Activated gamma-delta T cell treated with anti-CD3 and anti-CD28 coated beads, Interleukin-2, amount 50 U/mL, for 16 hours (primary cell): ENCODE data around the gene ATXN1.
"Not testable (repeated sequence)": the region's sequence is repeated elsewhere in the genome, so short reads cannot be mapped to it uniquely, and the experiment has no call there.

Experiments
- DNase-seq: peaks from one replicate; pipeline ENCODE4 v3.0.0-alpha.2; 2020; ENCODE audit warnings: low read depth

Gene ATXN1

GRCh38 chr6:16615215-16615614 is 146.0 kb downstream of the ATXN1 start:
- not testable (repeated sequence) for DNase-seq

DNA sequence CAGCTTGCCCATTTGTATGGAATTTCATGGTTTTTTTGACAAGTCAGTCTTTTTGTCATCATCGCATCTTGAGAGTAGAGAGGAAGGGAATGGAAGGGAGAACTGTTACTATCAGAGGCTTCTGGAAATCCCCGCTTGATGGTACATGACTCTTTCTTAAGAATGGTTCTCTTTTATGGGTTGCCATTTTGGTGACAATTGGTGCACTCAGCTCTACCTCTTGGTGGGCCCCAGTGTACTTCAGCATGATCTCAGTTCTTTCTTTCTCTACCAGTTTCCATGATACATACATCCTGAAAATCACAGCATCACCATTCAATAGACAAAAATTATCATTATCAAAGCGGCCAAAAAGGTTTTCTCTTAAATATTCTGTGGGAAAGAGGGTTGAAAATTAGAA is 147.1 kb downstream of the ATXN1 start:
- not testable (repeated sequence) for DNase-seq

DNA sequence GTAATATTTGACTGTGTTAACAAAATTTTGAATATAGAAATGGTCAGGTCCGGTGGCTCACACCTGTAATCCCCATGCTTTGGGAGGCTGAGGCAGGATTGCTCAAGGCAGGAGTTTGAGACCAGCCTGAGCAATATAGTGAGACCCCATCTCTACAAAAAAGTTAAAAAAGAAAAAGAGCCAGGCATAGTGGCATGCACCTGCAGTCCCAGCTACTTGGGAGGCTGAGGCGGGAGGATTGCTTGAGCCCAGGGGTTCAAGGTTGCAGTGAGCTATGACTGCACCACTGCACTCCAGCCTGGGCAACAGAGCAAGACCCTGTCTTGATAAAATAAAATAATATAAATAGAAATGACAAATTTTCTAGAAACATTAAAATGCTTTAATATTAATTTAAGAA is 147.8 kb downstream of the ATXN1 start:
- DNase-seq = not testable (repeated sequence)

DNA sequence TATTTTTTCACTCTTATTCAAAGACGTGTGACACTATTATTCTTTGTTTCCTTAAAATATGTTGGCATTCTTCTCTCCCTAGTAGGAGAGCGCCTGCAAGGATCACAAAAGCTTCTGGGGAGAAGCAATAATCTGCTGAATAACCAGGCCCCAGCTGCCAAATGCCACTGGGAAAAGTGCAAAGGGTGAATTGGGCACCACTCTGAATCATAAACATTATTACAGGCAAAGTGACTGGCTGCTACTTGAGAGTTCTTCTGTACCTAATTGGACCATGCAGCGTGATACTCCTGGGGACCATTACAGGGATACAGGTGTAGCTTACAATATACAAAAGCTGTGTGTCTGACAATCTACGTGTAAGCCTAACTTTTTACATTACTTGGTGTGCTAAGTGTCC is 152.8 kb downstream of the ATXN1 start:
- no peak for DNase-seq

GRCh38 chr6:16602035-16602434 is 159.2 kb downstream of the ATXN1 start:
- no peak for DNase-seq

DNA sequence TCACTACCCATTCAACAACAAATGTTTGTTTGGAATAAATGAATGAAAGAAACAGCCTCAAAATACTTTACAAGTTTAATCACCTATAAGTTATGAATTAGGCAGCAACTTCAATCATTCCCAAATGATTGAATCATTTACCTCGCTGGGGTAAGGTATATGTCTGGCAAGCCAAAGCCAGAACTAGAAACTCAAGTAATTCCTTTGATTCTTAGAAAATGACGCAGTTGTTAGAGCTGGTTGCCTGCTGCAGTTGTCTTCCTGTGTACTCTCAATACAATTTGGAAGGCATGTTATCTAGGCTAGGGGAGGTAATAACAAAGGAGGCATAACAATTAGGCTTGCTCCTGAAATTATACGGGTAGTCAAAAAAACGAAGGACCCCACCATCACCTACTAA is 160.6 kb downstream of the ATXN1 start:
- DNase-seq = no peak

- no peak for DNase-seq
These were observed 161.2 kb downstream of the ATXN1 start for GRCh38 chr6:16600026-16600425.

DNA sequence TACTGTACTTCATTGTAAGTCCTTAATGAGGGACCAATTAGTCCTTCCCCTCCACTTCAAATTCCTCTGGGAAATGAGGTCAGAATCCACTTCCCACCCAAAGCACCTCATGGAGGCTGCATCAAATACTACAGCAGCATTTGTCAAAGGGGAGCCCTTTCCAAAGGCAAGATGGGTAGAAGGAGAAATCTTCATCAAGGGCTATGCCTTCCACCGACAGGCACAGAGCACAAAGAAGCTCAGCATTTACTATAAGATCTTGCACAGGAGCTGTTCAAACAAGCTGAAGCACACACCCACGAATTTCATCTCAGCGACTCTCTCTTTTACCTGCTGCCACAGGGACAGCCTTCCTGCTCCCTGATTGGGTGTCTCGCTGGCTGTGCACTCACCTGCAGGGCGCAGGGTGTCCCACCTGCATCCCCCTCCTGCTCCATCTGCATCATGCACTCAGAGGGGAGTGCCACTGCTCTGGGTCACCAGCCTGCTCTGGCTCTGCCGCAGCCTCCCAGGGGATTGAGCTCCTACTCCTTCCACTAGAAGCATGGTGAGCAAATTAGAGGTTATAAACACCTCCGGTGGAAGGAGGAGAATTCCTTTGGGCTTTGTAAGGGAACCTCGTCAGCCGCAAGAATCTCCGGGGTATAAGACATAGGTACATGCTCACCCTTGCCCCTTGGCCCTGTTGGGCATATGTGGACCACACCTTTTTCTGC is 164.5 kb downstream of the ATXN1 start:
- DNase-seq = no peak

GRCh38 chr6:16595514-16596120 is 165.6 kb downstream of the ATXN1 start:
- DNase-seq = no peak

- no peak for DNase-seq
These were observed 166.4 kb downstream of the ATXN1 start for GRCh38 chr6:16594849-16595248.

GRCh38 chr6:16592223-16592911 is 168.9 kb downstream of the ATXN1 start:
- DNase-seq = no peak

- no peak for DNase-seq
These were observed 169.7 kb downstream of the ATXN1 start for GRCh38 chr6:16591396-16592222.

GRCh38 chr6:16585805-16586204 is 175.5 kb downstream of the ATXN1 start:
- DNase-seq = no peak

- DNase-seq = no peak
These were observed 178.0 kb downstream of the ATXN1 start for GRCh38 chr6:16583144-16583762.

DNA sequence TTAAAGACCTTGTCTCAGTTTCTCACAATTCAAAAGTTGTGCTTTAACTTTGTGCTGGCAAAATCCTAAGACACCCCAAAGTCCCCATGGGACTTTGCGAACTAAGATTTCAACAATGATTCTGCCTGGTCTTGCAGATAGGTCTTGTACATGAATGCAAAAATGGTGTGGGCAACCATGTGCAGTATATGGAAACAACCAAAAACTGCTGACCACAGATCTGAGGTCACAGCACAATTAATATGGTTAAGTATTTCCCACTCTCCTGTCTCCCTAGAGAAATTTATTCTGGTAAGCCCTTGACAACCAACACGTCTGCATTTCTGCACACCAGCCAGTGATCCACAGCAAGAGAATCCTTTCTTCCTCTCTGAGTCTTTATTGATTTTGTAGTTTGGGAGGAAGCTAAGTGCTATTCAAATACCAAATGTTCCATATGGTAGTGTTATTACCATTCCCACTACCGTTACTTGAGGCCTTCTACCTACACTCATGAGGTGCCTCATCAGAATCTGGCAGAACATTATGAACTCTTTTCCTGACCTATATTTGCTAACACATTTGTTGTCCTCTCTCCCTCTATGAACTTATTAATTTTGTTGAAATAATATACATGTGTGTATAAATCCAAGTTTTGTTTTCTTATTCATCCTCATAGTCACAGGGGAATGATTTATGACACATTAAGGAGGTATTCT is 178.7 kb downstream of the ATXN1 start:
- DNase-seq = no peak

- DNase-seq = no peak
These were observed 182.5 kb downstream of the ATXN1 start for GRCh38 chr6:16578695-16579285.

DNA sequence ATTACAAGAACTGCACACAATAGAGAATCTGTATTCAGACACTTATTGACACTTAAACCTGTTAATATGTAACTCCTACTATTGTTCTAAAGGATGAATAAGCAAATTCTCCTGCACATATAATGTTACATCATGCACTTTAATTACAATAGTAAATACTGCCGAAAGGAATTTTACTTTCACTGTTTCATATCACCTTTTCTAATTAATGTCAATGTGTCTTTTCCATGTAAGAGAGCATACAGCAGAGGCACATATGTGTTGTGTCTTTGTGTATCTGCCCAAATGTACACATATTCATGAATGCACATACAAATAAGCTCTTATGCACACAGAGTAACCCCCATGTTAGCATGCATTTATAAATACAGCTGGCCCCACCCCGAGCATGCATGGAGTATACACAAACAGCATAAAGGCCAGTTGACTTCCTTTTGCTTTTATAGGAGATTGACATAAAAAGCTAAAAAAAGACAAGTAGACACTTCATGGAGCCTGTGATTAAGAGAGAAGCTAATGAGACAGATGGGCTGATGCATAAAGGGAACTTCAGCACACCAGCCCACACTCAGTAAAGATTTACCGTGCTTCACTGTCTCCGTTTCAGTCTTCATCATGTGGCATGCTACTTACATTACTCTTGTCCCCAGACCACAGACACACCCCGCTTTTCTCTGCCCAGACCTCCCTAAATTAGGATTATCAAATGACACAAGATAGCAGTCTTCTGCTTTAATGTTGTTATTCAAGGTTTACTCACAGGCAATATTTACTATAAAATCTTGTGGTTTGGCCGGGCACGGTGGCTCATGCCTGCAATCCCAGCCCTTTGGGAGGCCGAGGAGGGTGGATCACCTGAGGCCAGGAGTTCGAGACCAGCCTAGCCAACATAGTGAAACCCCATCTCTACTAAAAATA is 184.6 kb downstream of the ATXN1 start:
- no peak for DNase-seq

DNA sequence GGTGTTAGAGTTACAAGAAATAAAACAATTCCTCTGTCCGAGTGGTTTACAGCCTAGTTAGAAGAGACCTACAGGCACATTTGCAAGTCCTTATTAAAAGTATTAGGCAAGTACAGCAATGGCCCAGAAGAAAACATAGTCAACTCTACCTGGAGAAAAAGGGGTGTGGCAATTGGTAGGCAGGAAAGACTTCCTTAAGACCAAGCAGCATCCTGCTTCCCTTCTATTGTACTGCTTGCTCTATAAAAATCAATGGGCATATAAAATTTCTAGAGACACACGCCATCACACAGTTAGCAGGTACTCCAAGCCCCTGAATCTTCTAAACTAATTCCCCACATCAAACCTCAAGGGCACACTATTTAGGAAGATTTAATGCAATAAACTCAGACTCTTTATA is 185.6 kb downstream of the ATXN1 start:
- DNase-seq = no peak

GRCh38 chr6:16572943-16573342 is 188.3 kb downstream of the ATXN1 start:
- DNase-seq = no peak

- DNase-seq = no peak
These were observed 188.9 kb downstream of the ATXN1 start for GRCh38 chr6:16572317-16572716.
